ENCODE data around the gene SFXN2. TPM values are rescaled to one million over a fixed set of nuclear protein-coding genes. Genes with fewer than 3 reads are reported as not detected.
"Not testable (repeated sequence)": the region's sequence is repeated elsewhere in the genome, so short reads cannot be mapped to it uniquely, and the experiment has no call there.

SFXN2 gene
- total RNA-seq, 1 donor from 2014 or later: 36.8 TPM

- H3K9me3 Mint-ChIP-seq: no peaks in the 10 kb centered on the region
- no peak for DNase-seq (ENCODE audit: low spot score in 2 of 2, unreplicated experiment in 2 of 2)
- H3K27ac Mint-ChIP-seq: peak overlapping the region; percentile 56
- H3K27me3 Mint-ChIP-seq (ENCODE audit: low read depth): no peaks in the 10 kb centered on the region
- H3K4me3 Mint-ChIP-seq: no peak overlapping the region
- TF ChIP-seq CTCF (IDR thresholded peaks at IDR 0.05; ENCODE audit: unreplicated experiment): no peak
- H3K36me3 Mint-ChIP-seq: peaks cover 6% of the 10 kb centered on the region
- peaks cover 4% of the 10 kb centered on the region for H3K4me1 Mint-ChIP-seq
These were observed 24.3 kb downstream of the SFXN2 start for GRCh38 chr10:102738692-102739121.

DNA sequence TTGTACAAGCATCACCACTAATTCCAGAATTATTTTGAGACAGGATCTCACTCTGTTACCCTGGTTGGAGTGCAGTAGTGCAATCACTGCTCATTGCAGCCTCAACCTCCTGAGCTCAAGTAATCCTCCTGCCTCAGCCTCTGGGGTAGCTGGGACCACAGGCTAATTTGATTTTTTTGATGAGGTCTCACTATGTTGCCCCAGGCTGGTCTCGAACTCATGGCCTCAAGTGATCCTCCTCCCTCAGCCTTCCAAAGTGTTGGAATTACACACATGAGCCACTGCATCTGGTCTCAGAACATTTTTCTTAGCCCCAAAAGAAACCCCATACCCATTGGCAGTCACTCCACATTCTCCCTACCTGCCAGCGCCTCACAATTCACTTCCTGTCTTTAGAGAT lies 25.8 kb downstream of the SFXN2 start:
- no peak for TF ChIP-seq CTCF (IDR thresholded peaks at IDR 0.05; ENCODE audit: unreplicated experiment)

DNA sequence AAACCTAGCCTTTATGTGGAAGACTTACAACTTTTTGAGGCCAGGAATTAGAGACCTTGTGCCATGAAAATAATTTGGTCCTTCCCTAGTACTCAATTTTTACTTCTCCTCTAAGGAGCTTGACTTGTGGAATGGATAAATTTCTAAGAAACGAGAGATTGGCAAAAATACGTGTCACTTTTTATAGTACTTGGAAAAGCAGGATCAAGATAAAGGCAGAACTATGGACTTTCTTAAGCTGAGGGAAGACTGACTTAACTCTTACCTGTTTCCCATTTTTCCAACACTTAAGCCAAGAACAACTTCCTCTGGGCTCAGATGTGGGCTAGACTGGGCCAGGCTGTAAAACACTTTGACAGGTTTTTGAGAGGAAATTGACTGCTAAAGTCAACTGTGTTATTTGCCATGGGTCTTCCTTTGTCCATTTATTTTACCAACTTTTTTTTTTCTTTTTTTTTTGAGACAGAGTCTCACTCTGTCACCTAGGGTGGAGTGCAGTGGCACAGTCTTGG lies 27.3 kb downstream of the SFXN2 start:
- no peak for DNase-seq (ENCODE audit: low spot score in 2 of 2, unreplicated experiment in 2 of 2)
- no peak overlapping the region for H3K27ac Mint-ChIP-seq
- no peaks in the 10 kb centered on the region for H3K27me3 Mint-ChIP-seq (ENCODE audit: low read depth)
- H3K36me3 Mint-ChIP-seq: peaks cover 3% of the 10 kb centered on the region
- no peak overlapping the region for H3K4me3 Mint-ChIP-seq
- peaks cover 28% of the 10 kb centered on the region for H3K4me1 Mint-ChIP-seq
- H3K9me3 Mint-ChIP-seq: no peaks in the 10 kb centered on the region
- no peak for TF ChIP-seq CTCF (IDR thresholded peaks at IDR 0.05; ENCODE audit: unreplicated experiment)

More for the DNA sequence above, 25.8 kb downstream of the SFXN2 start:
- Mint-ChIP-seq H3K9me3 (no peaks in the 10 kb centered on the region), H3K27ac (no peak overlapping the region), H3K27me3 (ENCODE audit: low read depth) (no peaks in the 10 kb centered on the region), H3K4me1 (peaks cover 16% of the 10 kb centered on the region), H3K4me3 (no peak overlapping the region), H3K36me3 (peaks cover 3% of the 10 kb centered on the region)
- DNase-seq (ENCODE audit: low spot score in 2 of 2, unreplicated experiment in 2 of 2): no peak

- H3K27me3 Mint-ChIP-seq (ENCODE audit: low read depth); H3K27ac Mint-ChIP-seq; H3K36me3 Mint-ChIP-seq; H3K4me3 Mint-ChIP-seq; H3K9me3 Mint-ChIP-seq; DNase-seq (ENCODE audit: low spot score in 2 of 2, unreplicated experiment in 2 of 2): not testable (repeated sequence)
- H3K4me1 Mint-ChIP-seq: peaks cover 28% of the 10 kb centered on the region
These were observed 27.9 kb downstream of the SFXN2 start for GRCh38 chr10:102742313-102742712.

DNA sequence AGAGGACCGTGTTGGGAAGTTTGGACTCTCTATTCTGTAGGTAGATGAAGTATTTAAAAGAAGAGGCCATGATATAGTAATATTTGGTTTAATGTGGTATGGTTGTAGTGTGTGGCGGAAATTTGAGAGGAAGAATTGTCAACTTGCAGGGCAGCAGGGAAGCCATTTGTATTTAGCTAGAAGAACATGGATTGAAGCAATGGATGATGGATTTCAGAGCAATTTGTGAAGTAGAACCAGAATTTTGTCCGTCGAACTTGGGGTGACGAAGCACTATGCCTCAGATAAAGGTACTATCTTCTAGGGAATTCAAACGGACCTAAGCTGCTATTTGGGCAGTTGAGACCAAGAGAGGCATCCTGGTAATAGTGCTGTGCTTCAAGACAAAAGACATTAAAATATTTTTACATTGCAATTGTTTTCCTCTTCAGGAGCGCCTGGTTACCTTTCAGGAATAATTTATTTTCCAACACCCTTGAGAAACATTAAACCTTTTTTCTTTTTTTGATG lies 28.7 kb downstream of the SFXN2 start:
- no peak for TF ChIP-seq CTCF (IDR thresholded peaks at IDR 0.05; ENCODE audit: unreplicated experiment)
- DNase-seq (ENCODE audit: low spot score in 2 of 2, unreplicated experiment in 2 of 2): no peak
- Mint-ChIP-seq H3K27me3 (ENCODE audit: low read depth) (no peaks in the 10 kb centered on the region), H3K9me3 (no peaks in the 10 kb centered on the region), H3K27ac (peak overlapping the region; percentile 94), H3K4me3 (peak overlapping the region; percentile 93), H3K4me1 (peaks cover 28% of the 10 kb centered on the region), H3K36me3 (peaks cover under 1% of the 10 kb centered on the region)

- H3K4me3 Mint-ChIP-seq: peak within 1 kb of the TSS; percentile 93
These were observed 29.3 kb downstream of the SFXN2 start, which contains the start of gene WBP1L for GRCh38 chr10:102743588-102744373. Gene WBP1L (plus strand): TSS chr10:102743948. CDS start chr10:102744054, 106 bp downstream.

More at GRCh38 chr10:102743588-102744373, 29.3 kb downstream of the SFXN2 start, which contains the start of gene WBP1L:
- peaks cover 3% of the 10 kb centered on the region for H3K36me3 Mint-ChIP-seq
- peak within 1 kb of the TSS; percentile 94 for H3K27ac Mint-ChIP-seq
- DNase-seq (ENCODE audit: low spot score in 2 of 2, unreplicated experiment in 2 of 2): peak; percentile 85 to 92
- peaks cover 28% of the 10 kb centered on the region for H3K4me1 Mint-ChIP-seq
- no peaks in the 10 kb centered on the region for H3K27me3 Mint-ChIP-seq (ENCODE audit: low read depth)
- no peaks in the 10 kb centered on the region for H3K9me3 Mint-ChIP-seq
- no peak for TF ChIP-seq CTCF (IDR thresholded peaks at IDR 0.05; ENCODE audit: unreplicated experiment)
